ENCODE data around the gene SERPINE2. TPM values are rescaled to one million over a fixed set of nuclear protein-coding genes. Genes with fewer than 3 reads are reported as not detected.

The SERPINE2 gene
- total RNA-seq, 1 donor from 2014 or later: 61.3 TPM

GRCh38 chr2:223993634-223994232 lies 45.4 kb downstream of the SERPINE2 start:
- DNase-seq (ENCODE audit: low spot score) (peak; percentile 82), ATAC-seq (peak; percentile 92)
- intact Hi-C loops (cut with DNase I): loop anchor here (10.0 kb wide), 1 partner anchor 291 kb away; no protein-coding TSS in a partner anchor

- DNase-seq (ENCODE audit: low spot score): no peak
- intact Hi-C loops (cut with DNase I): loop anchor here (10.0 kb wide), 1 partner anchor 293 kb away; no protein-coding TSS in a partner anchor
- no peak for ATAC-seq
These were observed 47.5 kb downstream of the SERPINE2 start for GRCh38 chr2:223991611-223992010.

- intact Hi-C loops (cut with DNase I): loop anchor here (10.0 kb wide), 1 partner anchor 295 kb away; no protein-coding TSS in a partner anchor
- ATAC-seq (no peak), DNase-seq (ENCODE audit: low spot score) (no peak)
These were observed 49.2 kb downstream of the SERPINE2 start for GRCh38 chr2:223989856-223990232.

GRCh38 chr2:223989206-223989855 lies 49.8 kb downstream of the SERPINE2 start:
- ATAC-seq (no peak), DNase-seq (ENCODE audit: low spot score) (no peak)
- intact Hi-C loops (cut with DNase I): no loop called here

- DNase-seq (ENCODE audit: low spot score) (no peak), ATAC-seq (no peak)
These were observed 57.8 kb downstream of the SERPINE2 start for GRCh38 chr2:223981241-223981640.

GRCh38 chr2:223980803-223981202 lies 58.3 kb downstream of the SERPINE2 start:
- ATAC-seq (no peak), DNase-seq (ENCODE audit: low spot score) (no peak)
- intact Hi-C loops (cut with DNase I): no loop called here

More at GRCh38 chr2:223981241-223981640, 57.8 kb downstream of the SERPINE2 start:
- intact Hi-C loops (cut with DNase I): no loop called here

GRCh38 chr2:223980397-223980735 lies 58.7 kb downstream of the SERPINE2 start:
- ATAC-seq (no peak), DNase-seq (ENCODE audit: low spot score) (no peak)
- intact Hi-C loops (cut with DNase I): no loop called here

GRCh38 chr2:223979730-223980396 lies 59.2 kb downstream of the SERPINE2 start:
- ATAC-seq (peak; percentile 71), DNase-seq (ENCODE audit: low spot score) (no peak)
- intact Hi-C loops (cut with DNase I): no loop called here

- DNase-seq (ENCODE audit: low spot score) (no peak), ATAC-seq (no peak)
- intact Hi-C loops (cut with DNase I): no loop called here
These were observed 60.6 kb downstream of the SERPINE2 start for GRCh38 chr2:223978451-223978850.

GRCh38 chr2:223976635-223977226 lies 62.4 kb downstream of the SERPINE2 start:
- no peak for DNase-seq (ENCODE audit: low spot score)
- no peak for ATAC-seq
- intact Hi-C loops (cut with DNase I): no loop called here

GRCh38 chr2:223973606-223974005 lies 65.5 kb downstream of the SERPINE2 start:
- no peak for DNase-seq (ENCODE audit: low spot score)
- no peak for ATAC-seq
- intact Hi-C loops (cut with DNase I): no loop called here

GRCh38 chr2:223972656-223973102 lies 66.4 kb downstream of the SERPINE2 start:
- DNase-seq (ENCODE audit: low spot score) (no peak), ATAC-seq (no peak)
- intact Hi-C loops (cut with DNase I): no loop called here

- no peak for DNase-seq (ENCODE audit: low spot score)
- no peak for ATAC-seq
- intact Hi-C loops (cut with DNase I): no loop called here
These were observed 67.4 kb downstream of the SERPINE2 start for GRCh38 chr2:223971731-223972130.

GRCh38 chr2:223970343-223971128 lies 68.5 kb downstream of the SERPINE2 start:
- intact Hi-C loops (cut with DNase I): no loop called here
- ATAC-seq (peak; percentile 75), DNase-seq (ENCODE audit: low spot score) (no peak)

- ATAC-seq: no peak
- intact Hi-C loops (cut with DNase I): no loop called here
These were observed 69.2 kb downstream of the SERPINE2 start for GRCh38 chr2:223969856-223970255.

GRCh38 chr2:223969315-223969714 lies 69.8 kb downstream of the SERPINE2 start:
- no peak for ATAC-seq
- no peak for DNase-seq (ENCODE audit: low spot score)
- intact Hi-C loops (cut with DNase I): no loop called here

More at GRCh38 chr2:223969856-223970255, 69.2 kb downstream of the SERPINE2 start:
- DNase-seq (ENCODE audit: low spot score): no peak

- ATAC-seq (no peak), DNase-seq (ENCODE audit: low spot score) (no peak)
- intact Hi-C loops (cut with DNase I): no loop called here
These were observed 71.1 kb downstream of the SERPINE2 start for GRCh38 chr2:223967981-223968380.

GRCh38 chr2:223959688-223960087 lies 79.4 kb downstream of the SERPINE2 start:
- no peak for ATAC-seq
- peak; percentile 67 for DNase-seq (ENCODE audit: low spot score)
- intact Hi-C loops (cut with DNase I): no loop called here

Measured in sciatic nerve (tissue), 2 donors.